GM18498 (cell line): ENCODE measurements around the gene HTATSF1.
A peak's percentile ranks its signal among the peaks of the same experiment; 100 is the strongest.

Experiments
- ATAC-seq: cut with Tn5 transposase; IDR thresholded peaks from one replicate; pipeline ENCODE4 v1.9.1; 2021; ENCODE audit warnings: mild to moderate bottlenecking, moderate library complexity; ENCODE audit not compliant: unreplicated experiment

Gene HTATSF1, protein sequence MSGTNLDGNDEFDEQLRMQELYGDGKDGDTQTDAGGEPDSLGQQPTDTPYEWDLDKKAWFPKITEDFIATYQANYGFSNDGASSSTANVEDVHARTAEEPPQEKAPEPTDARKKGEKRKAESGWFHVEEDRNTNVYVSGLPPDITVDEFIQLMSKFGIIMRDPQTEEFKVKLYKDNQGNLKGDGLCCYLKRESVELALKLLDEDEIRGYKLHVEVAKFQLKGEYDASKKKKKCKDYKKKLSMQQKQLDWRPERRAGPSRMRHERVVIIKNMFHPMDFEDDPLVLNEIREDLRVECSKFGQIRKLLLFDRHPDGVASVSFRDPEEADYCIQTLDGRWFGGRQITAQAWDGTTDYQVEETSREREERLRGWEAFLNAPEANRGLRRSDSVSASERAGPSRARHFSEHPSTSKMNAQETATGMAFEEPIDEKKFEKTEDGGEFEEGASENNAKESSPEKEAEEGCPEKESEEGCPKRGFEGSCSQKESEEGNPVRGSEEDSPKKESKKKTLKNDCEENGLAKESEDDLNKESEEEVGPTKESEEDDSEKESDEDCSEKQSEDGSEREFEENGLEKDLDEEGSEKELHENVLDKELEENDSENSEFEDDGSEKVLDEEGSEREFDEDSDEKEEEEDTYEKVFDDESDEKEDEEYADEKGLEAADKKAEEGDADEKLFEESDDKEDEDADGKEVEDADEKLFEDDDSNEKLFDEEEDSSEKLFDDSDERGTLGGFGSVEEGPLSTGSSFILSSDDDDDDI

DNA sequence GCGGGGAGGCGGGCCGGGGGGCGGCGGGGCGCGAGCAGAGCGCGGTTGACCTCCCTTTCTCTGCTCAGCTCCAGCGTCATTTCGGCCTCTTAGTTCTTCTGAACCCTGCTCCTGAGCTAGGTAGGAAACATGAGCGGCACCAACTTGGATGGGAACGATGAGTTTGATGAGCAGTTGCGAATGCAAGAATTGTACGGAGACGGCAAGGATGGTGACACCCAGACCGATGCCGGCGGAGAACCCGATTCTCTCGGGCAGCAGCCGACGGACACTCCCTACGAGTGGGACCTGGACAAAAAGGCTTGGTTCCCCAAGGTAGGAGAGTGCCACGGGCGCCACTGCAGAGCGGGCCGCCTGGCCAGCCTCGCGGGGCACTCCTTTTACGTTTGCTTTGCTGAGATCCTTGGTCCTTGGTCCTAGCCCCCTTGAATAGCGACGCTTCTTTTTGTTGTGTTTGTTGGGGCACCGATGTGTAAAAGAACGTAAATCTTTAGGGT, at the start of gene HTATSF1:
Gene HTATSF1, plus strand, starts transcription at position 37 of the 497 bp plus-strand sequence. Its CDS starts 93 bp downstream, at position 130.
- ATAC-seq = peak; percentile 13

DNA sequence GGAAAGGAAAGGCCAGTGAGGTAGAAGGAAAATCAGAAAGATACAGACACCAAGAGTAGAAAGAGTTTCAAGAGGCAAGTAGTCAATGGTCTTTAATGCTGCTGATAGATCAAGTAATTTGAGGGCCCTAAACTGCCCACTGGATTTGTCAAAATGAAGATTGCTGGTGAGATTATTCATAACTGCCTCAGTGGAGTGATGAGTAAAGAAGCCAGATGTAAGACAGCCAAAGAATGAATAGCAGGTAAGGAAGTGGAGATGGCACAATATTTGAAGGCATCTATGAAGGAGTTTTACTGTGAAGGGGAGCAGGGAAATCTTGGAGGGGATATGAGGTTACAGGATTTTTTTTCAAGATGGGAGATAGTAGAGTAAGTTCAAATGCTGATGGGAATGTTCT, 49.4 kb upstream of the HTATSF1 start:
- no peak for ATAC-seq

DNA sequence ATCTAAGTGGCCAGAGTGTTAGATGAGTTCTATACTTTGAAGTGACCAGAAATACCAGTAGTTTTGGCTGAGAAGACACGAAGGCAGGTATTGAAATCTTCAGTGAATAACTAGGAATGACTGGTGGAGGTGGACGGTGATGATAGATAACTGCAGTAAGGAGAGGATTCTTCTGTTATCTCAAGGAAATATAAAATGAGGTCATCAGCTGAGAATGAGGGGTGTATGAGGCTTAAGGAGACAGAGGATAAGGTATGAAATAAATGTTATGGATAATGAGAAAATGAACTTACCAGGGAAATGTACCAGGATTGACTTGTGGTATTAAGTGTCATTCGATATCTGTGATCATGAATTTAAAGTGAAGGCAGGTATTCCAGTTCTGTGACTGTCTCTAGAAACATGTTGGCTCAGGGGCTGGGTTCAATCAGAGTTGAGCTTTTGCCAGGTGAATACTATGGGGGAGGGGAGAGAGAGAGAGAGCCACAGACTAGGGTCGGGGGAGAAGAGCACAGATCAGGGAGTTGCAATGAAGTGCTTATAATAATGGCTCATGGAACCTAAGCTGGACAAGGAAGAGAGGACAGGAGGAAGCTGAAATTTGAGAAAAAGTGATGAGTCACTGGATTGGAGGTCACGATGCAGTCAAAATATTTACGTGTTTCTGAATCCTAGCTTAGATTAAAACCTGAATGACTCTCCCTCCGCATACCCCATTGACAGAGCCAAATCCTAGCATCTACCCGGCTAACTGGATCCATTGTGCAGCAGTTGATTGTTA, 47.2 kb upstream of the HTATSF1 start:
- ATAC-seq = no peak

DNA sequence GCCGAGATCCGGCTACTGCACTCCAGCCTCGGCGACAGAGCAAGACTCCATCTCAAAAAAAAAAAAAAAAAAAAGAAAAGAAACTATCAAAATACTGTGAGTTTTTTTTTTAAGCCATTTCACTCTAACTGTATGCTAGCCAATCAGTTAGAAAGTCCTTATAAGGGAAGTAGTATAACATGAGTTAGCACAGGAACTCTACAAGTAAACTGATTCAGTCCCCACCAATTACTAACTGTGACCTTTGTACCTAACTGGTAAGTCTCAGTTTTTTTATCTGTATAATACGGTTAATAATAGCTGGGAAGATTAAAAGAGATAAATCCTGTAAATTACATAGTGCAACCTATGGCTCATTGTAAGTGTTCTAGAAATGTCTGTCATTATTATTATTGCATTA, 44.8 kb upstream of the HTATSF1 start:
- no peak for ATAC-seq

- no peak for ATAC-seq
Observed at GRCh38 chrX:136453114-136453513, 44.3 kb upstream of the HTATSF1 start.

- ATAC-seq = no peak
Observed at GRCh38 chrX:136453771-136454170, 43.6 kb upstream of the HTATSF1 start.

- ATAC-seq = no peak
Observed at GRCh38 chrX:136456133-136456532, 41.3 kb upstream of the HTATSF1 start.

- ATAC-seq = no peak
Observed at GRCh38 chrX:136457303-136457917, 40.0 kb upstream of the HTATSF1 start.

DNA sequence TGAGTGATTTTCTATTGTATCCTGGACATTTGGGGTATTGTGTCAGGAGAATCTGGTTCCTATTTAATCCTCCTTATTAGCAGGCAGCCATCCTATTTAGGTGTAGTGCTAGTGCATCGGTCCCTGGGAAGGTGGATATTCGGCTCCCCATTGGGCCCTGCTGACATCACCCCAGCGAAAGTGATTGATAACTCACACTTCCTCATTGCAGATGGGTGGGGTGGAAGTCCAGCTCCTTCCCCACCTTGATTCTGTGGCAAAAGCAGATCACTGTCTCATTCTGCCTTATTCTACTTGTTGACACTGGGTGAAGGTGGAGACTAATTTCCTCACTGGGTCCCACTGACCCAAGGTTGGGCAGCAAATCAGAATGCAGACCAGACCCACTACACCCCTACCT, 32.8 kb upstream of the HTATSF1 start:
- no peak for ATAC-seq

DNA sequence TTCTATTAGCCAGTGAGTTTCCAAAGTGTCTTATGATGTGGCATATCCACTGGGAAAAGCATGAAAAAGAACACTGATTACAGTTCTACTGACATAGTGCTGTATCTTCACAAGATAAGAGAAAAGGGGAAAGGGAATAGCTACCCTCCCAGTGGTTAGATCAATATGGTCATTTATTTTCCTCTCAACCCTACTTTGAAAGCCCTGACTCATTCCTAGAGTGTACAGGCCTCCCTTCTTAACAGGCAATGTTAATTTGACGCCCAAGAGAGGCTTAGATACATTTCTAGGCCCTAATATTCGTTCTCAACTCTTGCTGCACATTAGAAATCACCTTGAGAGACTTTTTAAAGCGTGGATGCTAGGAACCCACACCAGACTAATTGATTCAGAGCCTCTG, 30.1 kb upstream of the HTATSF1 start:
- ATAC-seq = no peak

GRCh38 chrX:136468391-136469103, 28.8 kb upstream of the HTATSF1 start:
- no peak for ATAC-seq

DNA sequence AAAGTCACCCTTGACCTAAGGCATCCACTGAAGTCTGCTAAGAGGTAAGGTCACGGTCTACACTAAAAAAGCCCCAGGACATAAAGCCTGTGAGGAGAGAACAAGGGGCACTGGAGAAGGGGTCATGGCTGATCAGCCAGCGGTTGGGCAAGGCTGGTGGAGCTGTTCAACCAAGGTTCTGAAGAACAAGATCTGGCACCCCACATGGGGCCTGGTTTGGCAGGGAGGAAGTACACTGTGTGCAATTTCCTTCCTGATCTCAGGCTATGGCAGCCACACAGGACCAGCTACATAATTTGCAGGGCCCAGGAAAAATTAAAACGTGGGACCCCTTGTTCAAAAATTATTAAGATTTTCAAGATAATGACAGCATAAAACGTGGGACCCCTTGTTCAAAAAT, 23.7 kb upstream of the HTATSF1 start:
- ATAC-seq = no peak

DNA sequence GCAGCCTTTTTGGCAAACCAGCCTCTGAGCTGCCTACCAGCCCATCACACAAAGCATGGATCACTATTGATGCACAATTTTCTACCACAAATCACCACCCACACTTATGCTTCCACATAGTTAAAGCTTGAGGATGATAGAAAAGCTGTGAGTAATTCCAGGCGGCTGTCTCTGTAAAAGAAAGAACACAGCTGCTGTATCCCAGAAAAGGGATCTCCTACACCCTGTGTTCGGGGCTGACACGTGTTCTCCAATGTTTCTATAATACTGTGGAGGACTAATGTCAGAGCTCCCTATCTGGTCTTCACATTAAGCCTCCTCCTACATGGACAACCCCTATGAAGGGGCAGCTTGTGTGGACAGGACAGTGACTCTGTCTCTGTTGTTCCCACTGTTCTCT, 22.2 kb upstream of the HTATSF1 start:
- ATAC-seq = no peak

DNA sequence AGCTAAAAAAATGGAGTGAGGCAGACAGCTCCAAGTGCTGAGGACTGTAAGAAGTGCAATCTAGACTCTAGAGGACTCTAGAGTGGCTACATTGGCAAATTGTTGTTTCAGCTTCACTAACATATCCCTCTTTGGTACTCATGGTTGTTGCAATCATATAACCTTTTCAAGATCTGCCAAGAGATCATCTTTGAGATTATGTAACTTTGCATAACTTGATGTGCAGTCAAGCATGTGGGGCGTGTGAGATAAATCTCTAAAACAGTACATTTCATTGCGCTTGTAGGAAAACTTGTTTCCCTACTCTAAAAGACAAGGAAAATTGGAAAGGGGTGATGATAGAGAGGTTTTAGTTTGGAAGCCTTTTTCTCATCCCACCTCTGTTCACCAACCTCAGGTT, 20.9 kb upstream of the HTATSF1 start:
- no peak for ATAC-seq

GRCh38 chrX:136477026-136477425, 20.4 kb upstream of the HTATSF1 start:
- no peak for ATAC-seq

- ATAC-seq = no peak
Observed at GRCh38 chrX:136480383-136480782, 17.0 kb upstream of the HTATSF1 start.

DNA sequence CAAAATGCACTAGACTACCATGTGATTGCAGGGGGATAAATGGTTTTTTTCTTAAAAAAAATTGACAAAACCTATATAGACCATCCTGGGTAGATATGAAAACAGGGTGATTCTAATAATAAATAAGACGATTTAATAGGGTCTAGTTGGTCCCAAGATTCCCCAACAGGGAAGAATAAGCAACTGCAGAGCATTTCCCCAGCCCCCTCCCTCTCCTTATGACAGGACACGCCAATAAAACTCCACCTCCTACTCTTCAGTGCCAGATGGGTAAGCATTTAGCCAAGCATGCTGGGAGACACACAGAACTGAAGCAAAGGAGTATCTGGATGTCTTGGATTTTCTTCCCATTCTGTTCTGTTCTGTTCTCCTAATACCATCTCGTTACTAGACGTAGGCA, 9.7 kb upstream of the HTATSF1 start, which contains the start of gene BRS3:
Gene BRS3, plus strand, starts transcription at position 301 of the 400 bp plus-strand sequence. CDS start 168 bp downstream, outside the sequence.
- ATAC-seq = no peak

DNA sequence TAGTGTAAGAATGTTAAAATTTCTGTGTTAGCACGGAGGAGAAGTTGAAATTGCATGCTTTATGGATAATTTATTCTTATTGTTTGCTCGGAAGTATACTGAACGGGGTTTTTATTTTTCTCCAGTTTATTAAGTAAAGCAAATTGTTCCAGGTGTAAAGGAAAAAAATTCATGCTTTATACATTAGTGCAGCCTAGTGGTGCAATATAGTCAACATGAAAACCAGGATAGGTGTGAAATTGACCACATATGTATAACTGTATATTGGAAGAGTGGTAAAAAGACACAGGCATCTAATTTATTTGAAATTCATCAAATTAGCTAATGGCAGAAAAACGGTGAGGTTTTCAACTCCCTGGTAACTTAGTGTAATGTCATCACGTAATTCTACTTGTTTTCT, 8.7 kb upstream of the HTATSF1 start:
- ATAC-seq = no peak

DNA sequence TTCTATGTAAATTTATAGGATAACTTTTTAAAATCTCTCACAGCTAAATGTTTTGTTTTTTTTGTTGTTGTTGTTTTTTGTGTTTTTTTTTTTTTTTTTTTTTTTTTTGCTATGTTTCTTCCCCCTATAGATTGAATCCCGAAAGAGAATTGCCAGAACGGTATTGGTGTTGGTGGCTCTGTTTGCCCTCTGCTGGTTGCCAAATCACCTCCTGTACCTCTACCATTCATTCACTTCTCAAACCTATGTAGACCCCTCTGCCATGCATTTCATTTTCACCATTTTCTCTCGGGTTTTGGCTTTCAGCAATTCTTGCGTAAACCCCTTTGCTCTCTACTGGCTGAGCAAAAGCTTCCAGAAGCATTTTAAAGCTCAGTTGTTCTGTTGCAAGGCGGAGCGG, 5.6 kb upstream of the HTATSF1 start:
- no peak for ATAC-seq

DNA sequence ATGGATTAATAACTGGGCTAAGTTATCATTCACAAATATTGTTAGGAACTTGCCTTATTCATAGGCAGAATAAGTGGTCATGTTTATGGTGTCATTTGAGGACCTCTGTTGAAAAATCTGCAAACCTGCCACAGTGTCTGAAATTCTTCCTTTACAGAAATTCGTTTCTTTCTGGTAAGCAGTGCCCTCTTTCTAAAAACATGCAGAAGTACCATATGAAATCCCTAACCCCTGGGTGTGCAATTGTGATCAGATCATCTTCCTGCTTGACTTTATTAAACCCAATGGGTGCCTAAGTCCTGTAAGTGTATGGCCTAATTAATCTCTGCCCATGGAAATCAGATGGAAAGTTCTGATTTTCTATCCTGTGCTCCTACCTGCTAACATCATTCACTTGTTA, 4.4 kb upstream of the HTATSF1 start:
- ATAC-seq = no peak
